HG02852 (cell line): ENCODE measurements around the gene RPRD1A.
"Not testable (repeated sequence)": the region's sequence is repeated elsewhere in the genome, so short reads cannot be mapped to it uniquely, and the experiment has no call there.

ENCODE experiments used
- ATAC-seq: cut with Tn5 transposase; IDR thresholded peaks from one replicate; pipeline ENCODE4 v1.9.1; 2021; ENCODE audit warnings: mild to moderate bottlenecking, moderate library complexity; ENCODE audit not compliant: unreplicated experiment

Gene RPRD1A, protein sequence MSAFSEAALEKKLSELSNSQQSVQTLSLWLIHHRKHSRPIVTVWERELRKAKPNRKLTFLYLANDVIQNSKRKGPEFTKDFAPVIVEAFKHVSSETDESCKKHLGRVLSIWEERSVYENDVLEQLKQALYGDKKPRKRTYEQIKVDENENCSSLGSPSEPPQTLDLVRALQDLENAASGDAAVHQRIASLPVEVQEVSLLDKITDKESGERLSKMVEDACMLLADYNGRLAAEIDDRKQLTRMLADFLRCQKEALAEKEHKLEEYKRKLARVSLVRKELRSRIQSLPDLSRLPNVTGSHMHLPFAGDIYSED

DNA sequence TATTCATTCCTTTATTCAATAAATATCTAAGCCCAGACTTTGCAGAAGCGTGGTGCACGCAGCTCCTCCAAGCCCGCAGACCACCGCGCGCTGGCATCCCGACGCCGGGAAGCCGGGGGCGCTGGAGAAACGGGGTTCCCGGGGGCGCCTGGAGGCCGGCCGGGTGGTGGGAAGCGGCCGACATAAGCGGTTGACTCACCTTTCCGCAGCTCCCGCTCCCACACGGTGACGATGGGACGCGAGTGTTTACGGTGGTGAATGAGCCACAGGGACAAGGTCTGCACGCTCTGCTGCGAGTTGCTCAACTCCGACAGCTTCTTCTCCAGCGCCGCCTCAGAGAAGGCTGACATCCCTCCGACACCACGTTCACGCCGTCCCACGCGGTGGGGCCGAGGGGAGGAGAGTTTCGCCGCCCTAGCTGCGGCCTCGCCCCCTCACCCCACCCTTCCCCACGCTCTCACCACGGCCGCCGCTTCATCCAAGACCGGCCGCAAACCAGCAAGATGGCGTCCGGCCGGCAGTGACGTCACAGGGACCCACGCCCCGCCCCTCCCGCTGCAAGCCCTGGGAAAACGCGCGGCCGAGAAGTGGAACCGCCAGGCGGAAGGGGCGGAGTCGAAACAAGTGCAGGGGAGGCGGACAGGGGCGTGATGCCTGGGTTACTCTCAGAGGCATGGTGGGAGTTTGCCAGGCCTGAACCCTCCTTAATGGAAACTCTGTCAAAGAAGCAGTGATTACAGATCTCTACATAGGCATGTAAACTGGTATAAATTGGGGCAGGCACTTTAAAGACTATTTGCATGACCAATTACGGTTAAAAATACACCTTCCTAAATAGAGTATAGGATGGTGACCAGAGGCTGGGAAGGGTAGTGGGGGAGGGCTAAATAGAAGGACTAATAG lies at the start of gene RPRD1A:
Gene RPRD1A (minus strand): TSS at position 505 of the 903 bp plus-strand sequence. CDS start 155 bp downstream, at position 350.
- peak; percentile 94 for ATAC-seq

DNA sequence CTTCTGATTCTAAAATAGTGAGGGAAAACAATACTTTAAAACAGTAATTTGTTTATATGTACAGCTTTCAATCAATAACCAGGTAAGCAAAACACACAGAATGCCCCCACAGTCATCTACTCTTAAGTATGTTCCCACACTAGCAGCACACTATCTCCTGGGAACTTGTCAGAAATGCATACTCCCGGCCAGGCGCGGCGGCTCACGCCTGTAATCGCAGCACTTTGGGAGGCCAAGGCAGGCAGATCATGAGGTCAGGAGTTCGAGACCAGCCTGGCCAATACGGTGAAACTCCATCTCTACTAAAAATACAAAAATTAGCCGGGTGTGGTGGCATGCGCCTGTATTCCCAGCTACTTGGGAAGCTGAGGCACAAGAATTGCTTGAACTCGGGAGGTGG lies 49.4 kb upstream of the RPRD1A start:
- ATAC-seq, result not testable (repeated sequence)

DNA sequence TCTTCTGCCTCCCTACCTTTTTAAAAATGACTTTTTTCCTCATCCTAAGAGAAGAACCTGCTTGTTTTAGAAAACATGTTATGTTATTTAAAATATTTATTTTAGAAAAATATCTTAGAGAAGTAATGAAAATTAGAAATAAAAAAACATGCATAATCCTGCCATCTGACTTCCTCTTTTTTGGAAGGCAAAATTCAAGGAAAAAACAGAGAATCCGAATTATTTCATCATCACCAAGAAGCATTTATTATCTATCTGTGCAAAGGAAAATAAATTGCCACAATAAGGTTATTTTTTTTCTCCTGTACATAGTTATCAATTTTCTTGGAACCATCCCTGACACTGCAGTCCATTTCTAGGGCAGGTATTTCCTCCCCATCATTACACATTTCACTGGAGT lies 47.4 kb upstream of the RPRD1A start:
- no peak for ATAC-seq

DNA sequence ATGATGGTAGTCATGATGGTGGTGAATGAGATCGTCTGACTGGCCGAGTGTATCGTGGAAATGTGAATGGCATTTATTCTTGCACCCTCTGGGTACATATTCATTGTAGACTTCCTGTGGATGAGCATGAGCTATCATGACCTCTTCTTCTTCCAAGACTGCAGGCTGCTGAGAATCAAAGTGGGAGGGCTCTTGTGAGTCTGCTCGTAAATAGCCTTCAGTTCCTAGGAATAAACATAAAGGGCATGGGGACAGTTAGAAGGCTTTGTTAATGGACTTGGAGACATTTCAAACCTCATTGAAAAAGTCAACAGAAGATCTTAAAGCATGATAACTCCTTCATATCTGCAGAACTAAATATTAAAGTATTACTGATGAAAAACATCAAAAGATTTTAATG lies 46.9 kb upstream of the RPRD1A start:
- no peak for ATAC-seq

DNA sequence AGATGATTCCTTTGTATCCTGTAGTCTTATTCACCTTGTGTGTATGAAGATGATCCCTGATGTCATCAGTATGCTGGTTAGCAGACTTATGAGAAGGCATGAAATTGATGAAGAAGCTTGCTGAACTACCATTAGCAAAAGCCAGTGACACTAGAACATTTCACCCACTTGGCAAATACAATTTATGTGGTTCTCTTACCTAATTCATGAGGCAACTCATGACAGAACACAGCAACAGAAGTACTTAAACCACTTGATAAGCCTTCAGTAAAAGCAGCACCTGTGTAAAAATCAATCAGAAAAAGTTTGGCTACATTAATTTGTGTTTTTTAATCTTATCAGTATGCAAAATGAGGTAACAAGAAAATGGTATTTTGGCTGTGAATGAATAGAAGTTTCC lies 44.9 kb upstream of the RPRD1A start:
- no peak for ATAC-seq

DNA sequence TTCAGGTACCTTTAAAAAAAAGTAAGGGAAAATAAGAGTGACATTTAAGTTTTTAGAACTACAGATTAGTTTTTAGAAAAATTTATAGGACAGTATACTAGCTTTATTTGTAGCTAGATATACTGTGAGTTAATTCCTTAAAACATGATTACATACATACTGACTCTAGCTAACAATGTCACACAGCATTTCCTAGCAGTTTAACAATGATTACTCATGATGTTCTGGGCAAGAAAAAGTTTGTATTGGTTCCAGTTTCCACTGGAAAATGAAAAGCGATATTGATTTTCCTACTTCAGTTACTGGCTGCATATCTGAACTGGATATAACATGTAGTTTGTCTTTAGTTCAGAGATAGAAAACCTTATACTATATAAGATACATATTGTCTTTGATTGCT lies 42.4 kb upstream of the RPRD1A start:
- no peak for ATAC-seq

DNA sequence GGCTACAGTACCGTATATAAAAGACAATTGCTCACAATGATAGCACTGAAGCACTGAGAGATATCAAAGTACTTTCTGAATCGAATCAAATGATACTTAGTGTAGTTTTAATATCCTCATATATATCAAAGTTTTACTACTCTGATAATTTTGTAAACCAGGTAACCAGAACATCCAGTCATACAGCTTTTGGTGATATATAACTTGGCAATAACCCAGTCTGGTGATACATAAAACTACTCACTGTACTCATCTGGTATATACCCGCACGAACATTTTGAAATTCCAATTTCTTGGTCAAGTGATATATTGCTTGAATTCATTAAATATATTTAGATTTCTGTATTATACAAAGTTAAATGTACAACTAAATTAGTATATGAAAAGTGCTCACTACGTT lies 41.2 kb upstream of the RPRD1A start:
- ATAC-seq, result no peak

DNA sequence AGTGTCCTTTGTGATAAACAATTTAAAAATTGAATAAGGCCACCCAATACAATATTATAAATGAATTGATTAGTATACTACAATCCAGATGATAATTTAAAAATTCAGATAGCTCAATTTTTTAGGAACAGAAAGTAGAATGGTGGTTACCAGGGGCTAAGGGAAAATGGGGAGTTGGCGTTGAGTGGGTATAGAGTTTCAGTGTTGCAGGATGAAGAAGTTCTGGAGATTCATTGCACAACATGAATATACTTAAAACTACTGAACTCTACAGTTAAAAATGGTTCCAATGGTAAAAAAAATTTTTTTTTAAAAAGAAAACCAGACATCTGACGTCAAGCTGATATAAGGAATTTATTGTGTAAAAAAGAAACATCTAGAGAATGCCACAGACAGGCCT lies 40.8 kb upstream of the RPRD1A start:
- no peak for ATAC-seq

DNA sequence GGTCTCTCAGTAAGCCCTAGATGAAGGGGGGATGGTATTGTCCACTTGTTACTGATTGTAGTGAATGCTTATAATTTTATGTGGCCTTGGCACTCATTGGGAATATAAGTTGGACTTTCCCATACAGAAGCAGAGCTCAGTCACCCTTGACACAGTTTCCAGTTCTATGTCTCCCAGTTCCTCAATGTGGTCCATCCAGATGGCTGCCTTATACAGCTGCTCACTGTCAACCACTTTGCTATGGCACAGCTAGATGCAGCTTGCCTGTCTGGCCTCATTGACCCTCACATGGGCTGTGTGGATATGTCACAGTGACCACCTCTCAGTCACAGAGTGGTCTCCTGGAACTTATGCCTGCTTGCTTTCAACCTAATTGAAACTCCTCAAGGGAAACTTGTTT lies 40.1 kb upstream of the RPRD1A start:
- no peak for ATAC-seq

DNA sequence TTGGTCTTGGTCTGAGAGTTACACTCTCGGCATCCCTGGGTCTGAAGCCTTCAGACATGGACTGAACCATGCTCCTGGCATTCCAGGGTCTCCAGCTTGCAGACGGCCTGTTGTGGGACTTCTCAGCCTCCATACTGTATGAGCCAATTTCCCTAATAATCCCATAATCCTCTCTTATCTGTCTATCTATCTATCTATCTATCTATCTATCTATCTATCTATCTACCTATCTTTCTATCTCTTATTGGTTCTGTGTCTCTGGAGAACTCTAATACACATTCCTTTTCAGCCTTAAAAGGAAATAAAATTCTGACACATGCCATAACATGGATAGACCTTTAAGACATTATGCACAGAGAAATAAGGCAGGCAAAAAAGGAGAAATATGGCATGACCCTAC lies 37.4 kb upstream of the RPRD1A start:
- no peak for ATAC-seq

DNA sequence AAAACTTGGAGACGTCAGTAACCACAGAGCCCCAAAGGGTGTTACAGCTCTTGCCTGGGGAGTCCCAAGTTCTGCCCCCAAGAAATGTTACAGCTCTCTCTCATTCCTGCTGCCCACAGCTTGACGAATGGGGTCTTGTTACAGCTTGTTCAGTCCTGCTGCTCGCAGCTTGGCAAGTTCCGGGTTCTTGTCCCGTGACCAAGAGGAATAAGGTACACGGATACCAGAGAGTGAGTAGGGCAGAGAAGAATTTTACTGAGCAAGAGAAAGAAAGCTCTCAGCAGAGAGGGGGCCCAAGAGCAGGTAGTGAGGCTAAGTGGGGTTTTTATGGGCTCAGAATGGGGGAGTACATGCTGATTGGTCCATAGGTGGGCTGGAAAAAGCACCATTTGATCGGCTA lies 34.6 kb upstream of the RPRD1A start:
- no peak for ATAC-seq

DNA sequence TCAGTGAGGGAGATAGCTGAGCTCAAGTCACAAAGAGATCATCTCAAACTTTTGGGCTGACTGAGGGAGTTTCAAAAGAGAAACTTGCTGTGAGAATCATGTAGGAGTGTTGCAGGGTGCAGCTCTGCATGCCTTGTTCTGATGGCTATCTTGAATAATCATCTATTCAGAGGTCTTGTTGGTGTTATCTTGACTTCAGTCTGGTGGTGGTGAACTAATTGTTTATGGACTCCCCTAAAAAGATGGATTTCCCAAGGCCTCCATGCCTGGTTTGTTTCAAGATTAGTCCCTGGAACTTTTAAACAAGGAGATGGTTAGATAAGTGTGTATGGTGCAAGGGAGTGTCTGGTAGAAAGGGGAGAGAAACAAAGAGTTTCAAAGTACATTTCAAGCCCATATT lies 32.0 kb upstream of the RPRD1A start:
- no peak for ATAC-seq

DNA sequence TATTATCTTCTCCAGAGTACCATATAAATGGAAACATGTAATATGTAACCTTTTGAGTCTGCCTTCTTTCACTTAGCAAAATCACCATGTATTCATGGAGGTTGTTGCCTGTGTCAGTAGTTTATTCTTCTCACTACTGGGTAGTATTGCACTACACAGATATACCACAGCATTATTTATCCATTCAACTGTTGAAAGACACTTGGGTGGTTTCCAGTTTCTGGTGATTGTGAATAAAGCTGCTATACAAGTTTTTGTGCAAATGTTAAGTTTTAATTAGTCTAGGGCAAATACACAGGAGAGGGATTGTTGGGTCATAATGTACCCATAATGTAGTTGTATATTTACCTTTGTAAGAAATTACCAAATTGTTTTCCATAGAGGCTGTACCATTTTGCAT lies 29.6 kb upstream of the RPRD1A start:
- no peak for ATAC-seq

DNA sequence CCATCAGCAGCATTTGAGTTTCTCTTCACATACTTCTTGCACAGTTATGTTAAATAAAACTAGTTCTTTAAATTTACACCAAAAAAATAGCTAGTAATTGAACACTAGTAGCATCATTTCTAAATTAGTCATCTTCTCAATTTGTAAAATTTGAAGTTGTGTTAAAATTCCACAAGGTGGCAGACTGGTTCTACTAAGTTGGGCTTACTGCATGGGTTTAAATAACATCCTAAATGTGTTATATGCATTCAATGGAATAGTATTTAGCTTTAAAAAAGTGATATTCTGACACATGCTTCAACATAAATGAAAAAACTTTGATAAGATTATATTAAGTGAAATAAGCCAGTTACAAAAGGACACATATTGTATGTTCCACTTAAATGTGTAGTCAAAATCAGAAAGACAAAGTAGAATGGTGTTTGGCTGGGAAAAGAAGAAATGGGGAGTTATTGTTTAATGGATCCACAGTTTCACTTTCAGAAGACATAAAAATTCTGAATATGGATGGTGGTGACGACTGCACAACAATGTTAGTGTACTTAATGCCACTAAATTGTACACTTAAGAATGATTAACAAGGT lies 28.7 kb upstream of the RPRD1A start:
- no peak for ATAC-seq

DNA sequence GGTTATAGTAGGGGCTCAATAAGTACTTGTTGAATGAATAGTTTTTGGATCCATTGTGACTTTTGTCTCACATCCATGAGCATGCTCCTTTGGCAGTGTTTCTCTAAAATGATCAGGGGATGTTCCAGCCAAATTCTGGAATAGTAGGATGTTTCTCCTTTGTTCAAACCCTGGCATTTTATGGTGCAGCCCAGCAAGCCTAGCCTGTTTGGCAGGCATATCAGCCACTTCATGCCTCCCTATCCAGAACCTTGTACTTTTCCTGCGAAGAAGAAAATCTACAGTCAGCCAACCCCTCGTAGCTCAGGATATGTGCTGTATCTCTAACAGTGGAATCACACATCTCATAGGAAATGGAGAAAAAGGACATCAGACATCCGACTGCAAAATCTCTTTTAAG lies 27.1 kb upstream of the RPRD1A start:
- ATAC-seq, result no peak

DNA sequence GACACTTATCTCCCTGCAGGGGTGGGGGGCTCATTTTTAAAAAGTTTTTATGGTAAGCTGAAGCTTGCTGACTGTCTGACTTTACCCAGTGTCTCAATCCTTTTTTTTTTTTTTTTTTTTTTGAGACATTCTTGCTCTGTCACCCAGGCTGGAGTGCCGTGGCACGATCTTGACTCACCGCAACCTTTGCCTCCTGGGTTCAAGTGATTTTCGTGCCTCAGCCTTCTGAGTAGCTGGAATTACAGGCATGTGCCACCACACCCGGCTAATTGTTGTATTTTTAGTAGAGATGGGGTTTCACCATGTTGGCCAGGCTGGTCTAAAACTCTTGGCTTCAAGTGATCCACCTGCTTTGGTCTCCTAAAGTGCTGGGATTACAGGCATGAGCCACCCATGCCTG lies 24.8 kb upstream of the RPRD1A start:
- ATAC-seq, result not testable (repeated sequence)

DNA sequence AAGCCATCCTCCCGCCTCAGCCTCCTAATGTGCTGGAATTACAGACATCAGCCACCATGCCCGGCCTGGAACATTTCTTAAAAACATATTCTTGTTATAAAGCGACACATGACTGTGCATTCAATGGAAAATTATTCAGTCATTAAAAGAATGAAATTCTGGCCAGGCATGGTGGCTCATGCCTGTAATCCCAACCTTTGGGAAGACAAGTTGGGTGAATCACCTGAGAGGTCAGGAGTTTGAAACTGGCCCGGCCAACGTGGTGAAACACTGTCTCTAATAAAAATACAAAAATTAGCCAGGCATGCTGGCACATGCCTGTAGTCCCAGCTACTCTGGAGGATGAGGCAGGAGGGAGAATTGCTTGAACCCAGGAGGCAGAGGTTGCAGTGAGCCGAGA lies 21.6 kb upstream of the RPRD1A start:
- no peak for ATAC-seq

DNA sequence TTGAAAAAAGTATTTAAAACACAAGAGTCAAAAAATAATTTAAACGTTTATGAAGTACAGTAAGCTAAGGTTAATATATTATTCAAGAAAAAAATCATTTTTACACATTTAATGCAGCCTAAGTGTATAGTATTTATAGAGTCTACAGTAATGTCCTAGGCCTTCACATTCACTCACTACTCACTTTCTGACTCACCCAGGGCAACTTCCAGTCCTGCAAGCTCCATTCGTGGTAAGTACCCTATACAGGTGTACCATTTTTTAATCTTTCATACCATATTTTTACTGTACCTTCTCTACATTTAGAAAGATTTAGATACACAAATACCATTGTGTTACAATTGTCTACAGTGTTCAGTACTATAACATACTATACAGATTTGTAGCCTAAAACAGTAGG lies 20.9 kb upstream of the RPRD1A start:
- ATAC-seq, result no peak

DNA sequence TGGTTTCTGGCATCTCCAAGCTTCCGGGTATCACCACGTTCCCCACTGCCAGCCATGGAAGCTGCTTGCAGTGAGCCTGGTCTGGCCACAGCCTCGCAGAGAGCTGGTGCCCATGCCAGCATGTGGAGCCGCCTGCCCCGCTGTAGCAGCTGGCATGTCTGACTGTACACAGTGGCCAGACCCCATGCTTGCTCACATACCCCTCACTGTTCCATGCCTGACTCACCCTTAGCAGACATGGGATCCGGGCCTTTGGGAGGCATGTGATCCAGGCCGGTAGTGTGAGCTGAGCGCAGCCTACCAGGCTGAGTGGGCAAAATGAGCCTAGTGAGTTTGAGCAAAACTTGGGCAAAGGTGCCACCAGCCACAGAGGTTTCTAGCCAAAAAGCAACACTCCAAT lies 18.8 kb upstream of the RPRD1A start:
- ATAC-seq, result no peak

DNA sequence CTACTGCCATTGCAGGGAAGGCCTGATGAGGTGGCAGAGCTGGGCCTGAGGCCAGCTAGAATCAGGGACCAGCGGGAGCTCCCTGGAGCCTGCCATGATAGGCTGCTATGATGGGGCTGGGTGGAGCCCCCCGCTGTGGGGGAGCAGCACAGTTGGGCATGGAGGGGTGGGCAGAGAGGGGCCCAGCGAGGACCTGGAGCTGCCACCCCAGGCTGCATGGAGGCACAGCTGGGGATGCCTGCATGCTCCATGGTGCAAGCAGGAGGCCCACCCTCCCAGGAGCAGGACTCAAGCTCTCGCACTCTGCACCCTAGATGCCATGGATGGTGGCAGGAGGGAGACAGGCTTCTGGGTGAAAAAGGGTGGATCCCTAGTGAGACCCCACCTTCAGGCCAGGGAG lies 17.8 kb upstream of the RPRD1A start:
- no peak for ATAC-seq

DNA sequence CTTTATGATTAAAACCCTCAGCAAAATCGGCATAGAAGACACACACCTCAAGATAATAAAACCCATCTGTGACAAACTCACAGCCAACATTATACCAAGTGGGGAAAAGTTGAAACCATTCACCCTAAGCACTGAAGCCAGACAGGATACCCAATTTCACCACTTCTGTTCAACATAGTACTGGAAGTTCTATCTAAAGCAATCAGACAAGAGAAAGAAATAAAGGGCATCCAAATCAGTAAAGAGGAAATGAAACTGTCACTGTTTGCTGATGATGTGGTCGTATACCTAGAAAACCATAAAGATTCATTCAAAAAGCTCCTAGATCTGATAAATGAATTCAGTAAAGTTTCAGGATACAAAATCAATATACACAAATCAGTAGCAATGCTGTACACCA lies 16.4 kb upstream of the RPRD1A start:
- ATAC-seq, result no peak

DNA sequence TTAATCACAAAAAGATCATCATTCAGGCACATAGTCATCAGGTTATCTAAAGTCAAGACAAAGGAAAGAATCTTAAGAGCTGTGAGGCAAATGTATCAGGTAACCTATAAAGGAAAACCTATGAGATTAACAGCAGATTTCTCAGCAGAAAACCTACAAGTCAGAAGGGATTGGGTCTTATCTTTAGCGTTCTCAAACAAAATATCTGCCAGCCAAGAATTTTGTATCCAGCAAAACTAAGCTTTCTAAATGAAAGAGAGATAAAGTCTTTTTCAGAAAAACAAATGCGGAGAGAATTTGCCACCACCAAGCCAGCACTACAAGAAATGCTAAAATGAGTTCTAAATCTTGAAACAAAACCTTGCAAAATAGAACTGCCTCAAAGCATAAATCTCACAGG lies 13.8 kb upstream of the RPRD1A start:
- ATAC-seq, result not testable (repeated sequence)
